ENCODE data around the gene PTPN2.

GRCh38 chr18:12745095-12745795 is 138.8 kb downstream of the PTPN2 start:
- TF ChIP-seq CTCF (IDR thresholded peaks at IDR 0.05) (no peak), POLR2A (IDR thresholded peaks at IDR 0.05) (no peak)
